ENCODE results near the gene TRAT1.

- TF ChIP-seq CTCF (IDR thresholded peaks at IDR 0.05; ENCODE audit: extremely low read depth in 1 of 2, insufficient read depth in 1 of 2, low read depth in 1 of 2, low read length in 2 of 2) (no peak), MAX (IDR thresholded peaks at IDR 0.05; ENCODE audit: insufficient read depth, insufficient read length) (no peak), POLR2AphosphoS5 (IDR thresholded peaks at IDR 0.05; ENCODE audit: insufficient read depth, low read depth, low read length) (no peak)
These were observed 40.5 kb downstream of the TRAT1 start for GRCh38 chr3:108862865-108863798.

All from endothelial cell of umbilical vein (primary cell).